Measurements from ENCODE around the gene CFAP68. TPM values are rescaled to one million over a fixed set of nuclear protein-coding genes. Genes with fewer than 3 reads are reported as not detected.

The CFAP68 gene
- total and polyA plus RNA-seq, 2 of the 13 experiments (the other 11 are each of a cell fraction or from before 2014, with no cell fraction given): 22.2 to 25.6 TPM

DNA sequence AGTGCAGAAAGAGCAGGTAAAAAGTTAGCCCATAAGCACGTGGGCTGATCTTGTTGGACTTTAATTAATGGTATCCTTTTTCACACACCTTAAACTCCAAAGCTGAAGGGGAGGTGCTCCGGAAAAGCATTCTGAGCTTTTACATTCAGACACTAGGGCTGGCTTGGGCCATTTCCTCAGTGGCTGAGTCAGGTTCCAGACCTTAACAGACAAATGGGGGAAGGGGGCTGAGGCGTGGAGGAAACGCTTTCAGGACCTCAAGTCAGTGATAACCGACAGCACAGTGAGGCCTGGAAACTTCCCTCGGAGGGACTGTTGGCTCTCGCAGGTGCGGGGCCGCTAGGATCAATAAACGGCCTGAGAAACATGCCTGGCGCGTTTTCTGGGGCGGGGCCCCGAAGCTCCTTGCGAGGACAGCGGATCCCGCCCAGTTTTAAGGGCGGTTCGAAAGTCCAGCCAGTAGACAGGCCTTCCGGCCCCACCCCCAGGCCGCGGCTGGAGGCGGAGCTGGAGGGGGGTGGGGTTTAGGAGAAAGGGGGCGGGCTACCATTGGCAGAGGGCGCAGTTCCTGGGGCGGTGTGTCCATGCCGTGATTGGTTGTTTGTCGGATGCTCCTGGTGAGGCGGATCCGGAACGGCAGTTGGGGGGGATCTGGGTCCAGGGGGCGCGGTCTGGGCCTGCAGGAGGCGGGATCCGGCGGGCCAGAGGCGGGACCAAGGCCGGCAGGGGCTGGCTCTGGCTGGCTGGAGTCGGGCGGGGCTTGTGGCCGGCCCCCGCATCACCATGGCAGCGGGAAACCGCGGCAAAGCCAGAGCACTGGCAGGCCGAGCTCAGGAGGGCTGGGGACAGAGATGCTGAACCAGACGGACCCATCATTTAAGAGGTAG, 47.4 kb downstream of the CFAP68 start (continued):
- TF ChIP-seq MEF2D (CRISPR knock-in tag; IDR thresholded peaks at IDR 0.05): peak; percentile 35; the same call in 1 of the 2 replicates
- no peak for TF ChIP-seq THYN1 (CRISPR knock-in tag; IDR thresholded peaks at IDR 0.05; ENCODE audit: borderline replicate concordance, low read depth)
- TF ChIP-seq ZNF282 (IDR thresholded peaks at IDR 0.05; ENCODE audit: partially characterized antibody): no peak
- TF ChIP-seq, protein P1, sequence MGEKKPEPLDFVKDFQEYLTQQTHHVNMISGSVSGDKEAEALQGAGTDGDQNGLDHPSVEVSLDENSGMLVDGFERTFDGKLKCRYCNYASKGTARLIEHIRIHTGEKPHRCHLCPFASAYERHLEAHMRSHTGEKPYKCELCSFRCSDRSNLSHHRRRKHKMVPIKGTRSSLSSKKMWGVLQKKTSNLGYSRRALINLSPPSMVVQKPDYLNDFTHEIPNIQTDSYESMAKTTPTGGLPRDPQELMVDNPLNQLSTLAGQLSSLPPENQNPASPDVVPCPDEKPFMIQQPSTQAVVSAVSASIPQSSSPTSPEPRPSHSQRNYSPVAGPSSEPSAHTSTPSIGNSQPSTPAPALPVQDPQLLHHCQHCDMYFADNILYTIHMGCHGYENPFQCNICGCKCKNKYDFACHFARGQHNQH (CRISPR knock-in tag; IDR thresholded peaks at IDR 0.05): peak; percentile 39; the same call in 1 of the 2 replicates
- peak; percentile 35; the same call in 1 of the 2 replicates for TF ChIP-seq IRF2 (CRISPR knock-in tag; IDR thresholded peaks at IDR 0.05)
- TF ChIP-seq, protein P2, sequence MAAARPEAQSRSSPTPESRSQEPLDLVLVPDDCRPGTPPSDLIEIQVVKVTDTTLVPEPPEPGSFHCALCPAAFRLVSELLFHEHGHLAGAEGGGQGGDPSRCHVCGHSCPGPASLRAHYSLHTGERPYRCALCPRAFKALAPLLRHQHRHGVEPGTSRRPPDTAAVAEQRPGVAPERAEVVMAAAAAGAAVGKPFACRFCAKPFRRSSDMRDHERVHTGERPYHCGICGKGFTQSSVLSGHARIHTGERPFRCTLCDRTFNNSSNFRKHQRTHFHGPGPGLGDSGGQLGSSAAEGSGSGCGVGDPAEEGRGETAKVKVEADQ (CRISPR knock-in tag; IDR thresholded peaks at IDR 0.05; ENCODE audit: borderline replicate concordance): peak; percentile 72; the same call in 1 of the 2 replicates
- peak; percentile 43 for TF ChIP-seq ASH2L (IDR thresholded peaks at IDR 0.05; ENCODE audit: insufficient read length, low read depth, low read length)
- peak; percentile 64; the same call in 1 of the 2 replicates for TF ChIP-seq TAF1 (CRISPR knock-in tag; IDR thresholded peaks at IDR 0.05)
- TF ChIP-seq NBN (conservative IDR thresholded peaks at IDR 0.05): no peak
- TF ChIP-seq, protein P3, sequence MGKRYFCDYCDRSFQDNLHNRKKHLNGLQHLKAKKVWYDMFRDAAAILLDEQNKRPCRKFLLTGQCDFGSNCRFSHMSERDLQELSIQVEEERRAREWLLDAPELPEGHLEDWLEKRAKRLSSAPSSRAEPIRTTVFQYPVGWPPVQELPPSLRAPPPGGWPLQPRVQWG (CRISPR knock-in tag; IDR thresholded peaks at IDR 0.05; ENCODE audit: borderline replicate concordance, low read depth): no peak
- TF ChIP-seq IRX3 (CRISPR knock-in tag; IDR thresholded peaks at IDR 0.05; ENCODE audit: borderline replicate concordance, low read depth): no peak; the same call in 1 of the 2 replicates
- TF ChIP-seq ZNF503 (CRISPR knock-in tag; IDR thresholded peaks at IDR 0.05): 0 out of 2 replicates have a peak, but pooled peaks have one; percentile 30
- no peak for TF ChIP-seq ZSCAN5A (CRISPR knock-in tag; IDR thresholded peaks at IDR 0.05; ENCODE audit: borderline replicate concordance)
- peak; percentile 72; the same call in 1 of the 2 replicates for TF ChIP-seq KLF6 (CRISPR knock-in tag; IDR thresholded peaks at IDR 0.05)
- 0 out of 2 replicates have a peak, but pooled peaks have one; percentile 49 for TF ChIP-seq ZNF34 (CRISPR knock-in tag; IDR thresholded peaks at IDR 0.05; ENCODE audit: borderline replicate concordance)
- no peak for TF ChIP-seq SIN3B (IDR thresholded peaks at IDR 0.05; ENCODE audit: low read length)
- TF ChIP-seq, protein P4, sequence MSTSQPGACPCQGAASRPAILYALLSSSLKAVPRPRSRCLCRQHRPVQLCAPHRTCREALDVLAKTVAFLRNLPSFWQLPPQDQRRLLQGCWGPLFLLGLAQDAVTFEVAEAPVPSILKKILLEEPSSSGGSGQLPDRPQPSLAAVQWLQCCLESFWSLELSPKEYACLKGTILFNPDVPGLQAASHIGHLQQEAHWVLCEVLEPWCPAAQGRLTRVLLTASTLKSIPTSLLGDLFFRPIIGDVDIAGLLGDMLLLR (CRISPR knock-in tag; IDR thresholded peaks at IDR 0.05): no peak
- no peak for TF ChIP-seq STAT5B (CRISPR knock-in tag; IDR thresholded peaks at IDR 0.05)
- no peak for TF ChIP-seq ARNT (IDR thresholded peaks at IDR 0.05)
- peak; percentile 15; the same call in 1 of the 2 replicates for TF ChIP-seq BHLHE40 (IDR thresholded peaks at IDR 0.05; ENCODE audit: low read length)
- no peak for TF ChIP-seq POLR2AphosphoS2 (IDR thresholded peaks at IDR 0.05; ENCODE audit: low read depth, low read length)
- TF ChIP-seq FOXA1 (IDR thresholded peaks at IDR 0.05): no peak
- TF ChIP-seq FOXA1 (CRISPR knock-in tag; IDR thresholded peaks at IDR 0.05): peak; percentile 37; the same call in 1 of the 2 replicates
